ENCODE results near the gene AASDH. TPM values are rescaled to one million over a fixed set of nuclear protein-coding genes. Genes with fewer than 3 reads are reported as not detected.
"Not testable (repeated sequence)": the region's sequence is repeated elsewhere in the genome, so short reads cannot be mapped to it uniquely, and the experiment has no call there.

The AASDH gene
- total RNA-seq, 2 donors from 2014 or later = 6.5 to 9.8 TPM

GRCh38 chr4:56409511-56410090 lies 22.3 kb upstream of the AASDH start:
- ATAC-seq (no peak), DNase-seq (no peak)
- intact Hi-C loops (cut with DNase I, micrococcal nuclease) = no loop called here

GRCh38 chr4:56408978-56409377 lies 21.7 kb upstream of the AASDH start:
- no peak for DNase-seq
- intact Hi-C loops (cut with DNase I, micrococcal nuclease) = no loop called here
- no peak for ATAC-seq

GRCh38 chr4:56406151-56406550 lies 18.9 kb upstream of the AASDH start:
- no peak for DNase-seq
- intact Hi-C loops (cut with DNase I, micrococcal nuclease) = no loop called here
- no peak for ATAC-seq

- ATAC-seq (no peak), DNase-seq (no peak)
- intact Hi-C loops (cut with DNase I, micrococcal nuclease) = no loop called here
Observed at GRCh38 chr4:56405016-56405415, 17.7 kb upstream of the AASDH start.

GRCh38 chr4:56400560-56400959 lies 13.3 kb upstream of the AASDH start:
- intact Hi-C loops (cut with DNase I, micrococcal nuclease) = no loop called here
- ATAC-seq = no peak
- DNase-seq = no peak

GRCh38 chr4:56391270-56391669 lies 4.0 kb upstream of the AASDH start:
- DNase-seq (no peak), ATAC-seq (no peak)
- intact Hi-C loops (cut with DNase I, micrococcal nuclease) = no loop called here

- DNase-seq (no peak), ATAC-seq (no peak)
- intact Hi-C loops (cut with DNase I, micrococcal nuclease) = no loop called here
Observed at GRCh38 chr4:56389558-56389957, 2.3 kb upstream of the AASDH start.

GRCh38 chr4:56388306-56388705 lies 1.0 kb upstream of the AASDH start:
- intact Hi-C loops (cut with DNase I, micrococcal nuclease) = no loop called here
- DNase-seq = no peak

GRCh38 chr4:56386091-56386490 lies 1.2 kb downstream of the AASDH start:
- ATAC-seq (no peak), DNase-seq (no peak)
- intact Hi-C loops (cut with DNase I, micrococcal nuclease) = no loop called here

More at GRCh38 chr4:56388306-56388705, 1.0 kb upstream of the AASDH start:
- no peak for ATAC-seq

GRCh38 chr4:56375458-56375857 lies 11.8 kb downstream of the AASDH start:
- intact Hi-C loops (cut with DNase I, micrococcal nuclease) = no loop called here
- DNase-seq = no peak
- no peak for ATAC-seq

- no peak for ATAC-seq
- intact Hi-C loops (cut with DNase I, micrococcal nuclease) = no loop called here
- no peak for DNase-seq
Observed at GRCh38 chr4:56374956-56375355, 12.3 kb downstream of the AASDH start.

- ATAC-seq (no peak), DNase-seq (no peak)
- intact Hi-C loops (cut with DNase I, micrococcal nuclease) = no loop called here
Observed at GRCh38 chr4:56372774-56373173, 14.5 kb downstream of the AASDH start.

- DNase-seq = no peak
- intact Hi-C loops (cut with DNase I, micrococcal nuclease) = no loop called here
- no peak for ATAC-seq
Observed at GRCh38 chr4:56371426-56372220, 15.7 kb downstream of the AASDH start.

GRCh38 chr4:56370377-56370776 lies 16.9 kb downstream of the AASDH start:
- DNase-seq (no peak), ATAC-seq (no peak)
- intact Hi-C loops (cut with DNase I, micrococcal nuclease) = no loop called here

GRCh38 chr4:56362981-56363380 lies 24.3 kb downstream of the AASDH start:
- intact Hi-C loops (cut with DNase I, micrococcal nuclease); DNase-seq; ATAC-seq: not testable (repeated sequence)

- ATAC-seq (no peak), DNase-seq (no peak)
- intact Hi-C loops (cut with DNase I, micrococcal nuclease) = no loop called here
Observed at GRCh38 chr4:56360071-56360470, 27.2 kb downstream of the AASDH start.

- ATAC-seq (no peak), DNase-seq (no peak)
- intact Hi-C loops (cut with DNase I, micrococcal nuclease) = no loop called here
Observed at GRCh38 chr4:56356650-56357049, 30.6 kb downstream of the AASDH start.

GRCh38 chr4:56348576-56348975 lies 38.7 kb downstream of the AASDH start:
- no peak for DNase-seq
- no peak for ATAC-seq
- intact Hi-C loops (cut with DNase I, micrococcal nuclease) = no loop called here

- intact Hi-C loops (cut with DNase I, micrococcal nuclease) = no loop called here
Observed at GRCh38 chr4:56345458-56345857, 41.8 kb downstream of the AASDH start.

GRCh38 chr4:56342746-56343145 lies 44.5 kb downstream of the AASDH start:
- intact Hi-C loops (cut with DNase I, micrococcal nuclease) = no loop called here
- ATAC-seq (no peak), DNase-seq (no peak)

More at GRCh38 chr4:56345458-56345857, 41.8 kb downstream of the AASDH start:
- DNase-seq (no peak), ATAC-seq (no peak)

- intact Hi-C loops (cut with DNase I, micrococcal nuclease) = no loop called here
- ATAC-seq (no peak), DNase-seq (no peak)
Observed at GRCh38 chr4:56330691-56331090, 56.6 kb downstream of the AASDH start.
